Stimulated activated CD4-positive, alpha-beta T cell treated with anti-CD3 and anti-CD28 coated beads, TNF-alpha, amount 100 ng/mL, for 1 hour (primary cell): Measurements from ENCODE around the gene PLPPR4.
"Not testable (repeated sequence)": the region's sequence is repeated elsewhere in the genome, so short reads cannot be mapped to it uniquely, and the experiment has no call there.

Experiments used
- DNase-seq, 3 donors: peaks; one replicate each; pipeline ENCODE4 v3.0.0-alpha.2; 2020; ENCODE audit warnings: low read depth in 3 of 3, low spot score in 1 of 3

Gene PLPPR4, protein sequence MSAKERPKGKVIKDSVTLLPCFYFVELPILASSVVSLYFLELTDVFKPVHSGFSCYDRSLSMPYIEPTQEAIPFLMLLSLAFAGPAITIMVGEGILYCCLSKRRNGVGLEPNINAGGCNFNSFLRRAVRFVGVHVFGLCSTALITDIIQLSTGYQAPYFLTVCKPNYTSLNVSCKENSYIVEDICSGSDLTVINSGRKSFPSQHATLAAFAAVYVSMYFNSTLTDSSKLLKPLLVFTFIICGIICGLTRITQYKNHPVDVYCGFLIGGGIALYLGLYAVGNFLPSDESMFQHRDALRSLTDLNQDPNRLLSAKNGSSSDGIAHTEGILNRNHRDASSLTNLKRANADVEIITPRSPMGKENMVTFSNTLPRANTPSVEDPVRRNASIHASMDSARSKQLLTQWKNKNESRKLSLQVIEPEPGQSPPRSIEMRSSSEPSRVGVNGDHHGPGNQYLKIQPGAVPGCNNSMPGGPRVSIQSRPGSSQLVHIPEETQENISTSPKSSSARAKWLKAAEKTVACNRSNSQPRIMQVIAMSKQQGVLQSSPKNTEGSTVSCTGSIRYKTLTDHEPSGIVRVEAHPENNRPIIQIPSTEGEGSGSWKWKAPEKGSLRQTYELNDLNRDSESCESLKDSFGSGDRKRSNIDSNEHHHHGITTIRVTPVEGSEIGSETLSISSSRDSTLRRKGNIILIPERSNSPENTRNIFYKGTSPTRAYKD

GRCh38 chr1:99264201-99265021, at the start of gene PLPPR4:
TSS of gene PLPPR4 (plus strand) at chr1:99264492. CDS start at chr1:99264594, 102 bp downstream.
- no peak for DNase-seq

- no peak for DNase-seq
Measured at GRCh38 chr1:99216956-99217355, 47.3 kb upstream of the PLPPR4 start.

DNA sequence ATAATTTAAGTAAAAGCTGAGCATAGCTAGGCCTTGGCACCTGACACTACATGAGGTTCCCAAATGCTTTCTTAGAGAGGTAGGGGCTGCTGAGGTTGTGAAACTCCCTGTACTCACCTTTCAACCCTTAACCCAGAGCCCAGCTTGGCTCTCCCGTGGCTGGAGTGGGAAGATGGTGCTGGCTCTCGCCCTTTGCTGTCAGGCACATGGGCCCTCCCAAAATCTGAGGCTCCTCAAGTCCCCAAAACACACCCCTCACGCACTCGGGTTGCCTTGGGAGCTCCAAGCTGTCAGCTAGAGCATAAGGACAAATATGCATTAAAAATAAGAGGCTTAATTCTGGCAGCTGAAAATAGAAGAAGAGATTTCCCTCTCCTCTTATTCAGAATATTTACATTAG, 46.7 kb upstream of the PLPPR4 start:
- no peak for DNase-seq

- no peak for DNase-seq
Measured at GRCh38 chr1:99218572-99218971, 45.7 kb upstream of the PLPPR4 start.

DNA sequence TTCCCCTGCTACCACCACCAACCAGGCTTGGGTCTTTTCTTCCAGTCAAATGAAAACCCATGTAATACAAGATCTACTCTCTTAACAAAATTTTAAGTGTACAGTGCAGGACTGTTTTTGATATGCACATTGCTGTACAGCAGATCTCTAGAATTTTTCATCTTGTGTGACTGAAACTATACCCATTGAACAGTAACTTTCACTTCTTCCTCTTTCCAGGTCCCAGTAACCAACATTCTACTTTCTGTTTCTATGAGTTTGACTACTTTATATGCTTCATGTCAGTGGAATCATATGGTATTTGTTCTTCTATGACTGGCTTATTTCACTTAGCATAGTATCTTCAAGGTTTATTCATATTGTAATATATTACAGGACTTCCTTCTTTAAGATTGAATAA, 45.3 kb upstream of the PLPPR4 start:
- no peak for DNase-seq

- no peak for DNase-seq
Measured at GRCh38 chr1:99227056-99227897, 37.0 kb upstream of the PLPPR4 start.

- DNase-seq, result no peak
Measured at GRCh38 chr1:99228153-99228552, 36.1 kb upstream of the PLPPR4 start.

GRCh38 chr1:99229122-99229521, 35.2 kb upstream of the PLPPR4 start:
- DNase-seq, result no peak

DNA sequence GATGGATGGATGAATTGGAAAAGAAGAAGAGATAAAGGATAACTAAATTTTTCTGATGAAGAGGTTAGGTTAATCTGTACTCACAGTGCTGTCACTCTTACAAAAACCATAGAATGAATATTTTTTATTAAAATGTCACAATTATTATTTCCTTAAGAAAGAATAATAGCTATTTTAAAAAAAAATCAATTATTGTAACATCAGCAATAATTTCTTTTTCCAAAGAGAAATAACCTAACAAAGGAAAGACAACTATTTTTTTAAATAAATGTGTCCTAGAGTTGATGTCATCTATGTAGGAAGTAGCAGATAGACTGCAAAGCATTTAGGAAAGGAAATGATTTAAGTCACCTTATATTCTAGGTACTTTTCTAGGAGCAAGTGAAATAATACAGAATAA, 33.6 kb upstream of the PLPPR4 start:
- no peak for DNase-seq

DNA sequence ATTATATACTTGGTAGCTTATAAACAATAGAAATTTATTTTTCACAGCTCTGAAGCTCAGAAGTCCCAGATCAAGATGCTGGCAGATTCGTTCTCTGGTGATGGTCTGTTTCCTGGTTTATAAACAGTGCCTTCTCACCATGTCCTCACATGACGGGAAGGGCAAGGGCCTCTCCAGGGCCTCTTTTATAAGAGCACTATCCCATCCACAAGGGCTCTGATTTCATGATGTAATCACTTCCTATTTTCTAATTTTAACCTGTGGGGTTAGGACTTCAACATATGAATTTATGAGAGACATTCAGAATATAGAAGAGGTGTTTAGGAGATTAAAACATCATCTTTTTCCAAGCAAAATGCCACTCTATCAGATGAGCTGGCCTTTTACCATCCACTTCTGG, 32.1 kb upstream of the PLPPR4 start:
- DNase-seq, result no peak

DNA sequence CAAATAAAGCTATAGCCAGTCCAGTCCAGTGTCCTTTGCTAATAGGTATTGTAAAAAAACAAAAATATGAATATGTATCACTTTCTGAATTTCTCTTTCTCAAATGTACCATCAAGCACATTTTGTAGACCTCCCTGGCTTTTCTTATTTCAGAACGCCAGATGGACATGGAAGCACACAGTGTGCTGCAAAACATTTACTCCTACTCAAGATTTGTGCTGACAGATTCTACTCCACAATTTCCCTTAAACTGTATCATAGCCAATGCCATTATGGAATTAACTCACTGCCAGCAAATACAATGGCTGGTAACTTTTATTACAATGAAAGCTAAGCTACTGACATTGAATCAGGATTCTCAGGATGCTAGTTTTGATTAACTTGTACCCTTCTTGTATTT, 30.8 kb upstream of the PLPPR4 start:
- DNase-seq, result no peak

DNA sequence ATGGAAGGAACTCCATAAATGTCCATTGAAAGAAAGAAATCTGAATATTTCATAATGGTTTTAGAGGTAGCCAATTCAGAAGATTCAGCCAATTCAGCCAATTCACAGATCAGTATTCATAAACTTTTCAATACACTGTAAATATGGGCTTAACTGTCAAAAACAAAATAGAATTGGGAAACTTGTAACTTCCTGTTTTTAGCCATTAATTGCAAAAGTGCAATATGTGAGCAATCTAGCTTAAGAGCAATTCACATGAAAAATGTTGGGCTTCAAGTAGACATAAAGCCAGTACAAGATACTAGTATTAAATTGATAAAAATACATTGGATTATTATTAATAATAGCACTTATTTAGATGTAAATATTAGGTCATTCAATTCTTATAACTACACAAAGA, 27.5 kb upstream of the PLPPR4 start:
- DNase-seq, result no peak

DNA sequence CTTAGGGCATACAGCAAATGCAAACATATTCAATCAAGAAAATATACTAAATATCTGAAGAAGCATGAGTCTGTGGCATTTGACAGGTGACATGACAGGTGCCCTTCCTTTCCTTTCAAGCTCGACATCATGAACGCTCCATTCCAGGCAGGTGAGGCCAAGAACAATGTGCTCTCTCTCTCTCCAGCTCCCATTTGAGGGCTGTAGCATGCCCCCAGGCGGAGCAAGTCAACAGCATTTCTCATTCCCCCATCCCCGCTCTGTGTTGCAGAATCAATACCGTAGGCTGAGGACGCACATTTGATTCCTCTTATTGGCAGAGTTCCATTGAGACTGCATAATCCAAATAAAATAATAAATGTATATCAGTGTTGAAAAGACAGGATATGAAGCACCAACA, 24.6 kb upstream of the PLPPR4 start:
- DNase-seq, result no peak

DNA sequence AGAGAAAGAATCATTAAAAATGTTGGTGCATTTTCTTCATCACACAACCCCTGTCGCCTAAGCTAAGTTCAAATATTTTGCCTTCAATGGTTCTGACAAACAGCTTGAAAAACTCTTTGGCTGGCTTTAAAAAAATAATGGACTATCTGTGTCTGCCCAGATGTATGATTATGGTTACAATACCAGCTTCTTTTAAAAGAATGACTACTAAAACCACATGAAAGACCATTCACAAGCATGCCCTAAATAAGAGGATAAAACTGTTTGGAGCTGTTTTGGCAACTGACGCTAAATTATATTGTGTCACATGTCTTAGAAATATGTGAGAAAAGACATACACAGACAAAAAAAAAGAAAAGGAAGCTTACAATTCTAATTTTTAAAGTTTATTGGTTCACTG, 23.7 kb upstream of the PLPPR4 start:
- DNase-seq, result no peak

DNA sequence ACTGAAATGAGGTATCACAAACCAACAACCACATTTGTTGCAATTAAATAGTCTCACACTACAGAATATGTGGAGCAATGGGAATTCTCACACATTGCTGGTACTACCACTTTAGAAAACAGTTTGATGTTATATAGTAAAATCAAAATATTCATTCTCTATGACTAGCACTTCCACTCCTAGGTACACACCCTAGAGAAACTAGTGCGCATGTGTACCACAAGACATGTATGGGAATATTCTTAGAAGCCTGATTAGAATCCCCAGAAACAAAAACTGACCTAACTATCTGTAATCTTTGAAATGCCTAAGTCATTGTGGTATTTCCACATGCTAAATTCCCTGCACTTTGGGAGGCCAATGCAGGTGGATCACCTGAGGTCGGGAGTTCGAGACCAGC, 18.1 kb upstream of the PLPPR4 start:
- no peak for DNase-seq

DNA sequence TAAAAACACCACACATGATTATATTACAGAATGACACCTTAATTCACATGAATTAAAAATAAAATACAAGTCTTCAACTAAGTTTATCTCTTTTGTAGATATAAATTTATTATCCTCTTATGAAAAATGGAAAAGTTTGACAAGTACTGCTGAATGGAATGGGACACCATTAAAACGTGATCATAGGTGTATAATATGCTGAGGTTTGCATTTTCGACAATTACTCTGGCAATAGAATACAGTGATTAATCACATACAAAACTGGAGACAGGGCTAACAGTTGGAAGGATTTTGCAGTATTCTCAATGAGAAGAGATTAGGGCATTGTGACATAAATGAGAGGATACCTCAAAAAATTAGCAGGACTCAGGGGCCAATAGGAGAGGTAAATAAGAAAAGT, 17.1 kb upstream of the PLPPR4 start:
- no peak for DNase-seq

- DNase-seq, result no peak
Measured at GRCh38 chr1:99250728-99251127, 13.6 kb upstream of the PLPPR4 start.

DNA sequence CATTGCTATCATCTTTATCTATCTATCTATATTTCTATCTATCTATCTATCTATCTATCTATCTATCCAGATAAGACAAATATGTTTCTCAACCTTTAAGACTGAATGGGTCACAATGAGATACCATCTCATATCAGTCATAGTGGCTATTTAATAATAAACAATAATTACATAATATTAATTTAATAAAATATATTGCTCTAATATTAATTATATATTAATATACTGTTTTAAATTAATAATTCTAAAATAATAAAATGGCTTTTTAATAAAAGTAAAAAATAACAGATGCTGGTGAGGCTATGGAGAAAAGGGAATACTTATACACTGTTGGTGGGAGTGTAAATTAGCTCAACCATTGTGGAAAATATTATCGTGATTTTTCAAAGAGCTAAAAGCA, 13.0 kb upstream of the PLPPR4 start:
- no peak for DNase-seq

GRCh38 chr1:99252630-99253029, 11.7 kb upstream of the PLPPR4 start:
- DNase-seq, result no peak

- not testable (repeated sequence) for DNase-seq
Measured at GRCh38 chr1:99260402-99260801, 3.9 kb upstream of the PLPPR4 start.

DNA sequence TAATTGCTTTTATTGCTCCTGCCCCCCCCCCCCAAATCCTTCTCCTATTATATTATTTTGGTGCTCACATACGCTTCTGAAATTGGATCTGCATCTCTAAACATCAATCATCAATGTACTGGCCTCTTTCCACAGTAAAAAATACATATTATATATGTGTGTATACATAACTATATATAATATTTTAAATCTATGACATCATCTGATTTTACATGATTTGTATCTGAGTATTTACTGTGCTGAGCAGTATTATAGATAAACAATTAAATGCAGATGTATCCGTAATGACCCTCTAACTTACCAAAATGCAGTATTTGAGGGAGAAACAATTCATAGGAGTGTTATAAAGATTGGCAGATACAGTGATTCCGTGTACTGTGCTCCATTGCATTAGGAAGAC, 832 bp downstream of the PLPPR4 start:
- DNase-seq, result no peak
